Loucy (cell line): ENCODE results near the gene FEZ2.

Experiments used
- H2AFZ ChIP-seq: fragments of 200-600 bp; sonication (generic); 2 replicates; pipeline ENCODE4 v1.6.0; 2016; ENCODE audit warnings: antibody characterized with exemption, mild to moderate bottlenecking, low read length, moderate library complexity
- H3F3A ChIP-seq: fragments of 200-600 bp; 2 replicates; pipeline ENCODE4 v1.6.0; 2016; ENCODE audit warnings: antibody characterized with exemption, low read depth, mild to moderate bottlenecking
- H3K27me3 ChIP-seq: fragments of 200-600 bp; sonication (generic); 2 replicates; pipeline ENCODE4 v1.6.1; 2014; ENCODE audit warnings: low read length, mild to moderate bottlenecking; ENCODE audit not compliant: insufficient read depth, poor library complexity, severe bottlenecking
- H3K36me3 ChIP-seq: fragments of 200-600 bp; sonication (generic); 2 replicates; pipeline ENCODE4 v1.6.1; 2016; ENCODE audit warnings: low read length; ENCODE audit not compliant: insufficient read depth
- H3K4me1 ChIP-seq: fragments of 200-600 bp; sonication (generic); 2 replicates; pipeline ENCODE4 v1.5.1; 2014; ENCODE audit warnings: low read length, mild to moderate bottlenecking; ENCODE audit not compliant: insufficient read depth, poor library complexity, severe bottlenecking
- H3K4me2 ChIP-seq: fragments of 200-600 bp; sonication (generic); 2 replicates; pipeline ENCODE4 v1.6.0; 2014; ENCODE audit warnings: antibody characterized with exemption, low read length, low read depth, mild to moderate bottlenecking; ENCODE audit not compliant: poor library complexity, severe bottlenecking
- H3K4me3 ChIP-seq: fragments of 200-600 bp; sonication (generic); 2 replicates; pipeline ENCODE4 v1.5.1; 2014; ENCODE audit warnings: low read length, mild to moderate bottlenecking, mixed read lengths; ENCODE audit not compliant: poor library complexity, severe bottlenecking
- H3K79me2 ChIP-seq: fragments of 200-600 bp; sonication (generic); 2 replicates; pipeline ENCODE4 v1.6.1; 2014; ENCODE audit warnings: low read length; ENCODE audit not compliant: insufficient read depth
- H3K9ac ChIP-seq: fragments of 200-600 bp; sonication (generic); 2 replicates; pipeline ENCODE4 v1.6.0; 2014; ENCODE audit warnings: mild to moderate bottlenecking, low read depth, low read length, moderate library complexity; ENCODE audit not compliant: poor library complexity, severe bottlenecking
- H3K9me2 ChIP-seq: fragments of 200-600 bp; sonication (generic); replicated peaks from 2 replicates; pipeline ENCODE4 v1.6.1; 2016; ENCODE audit warnings: low read depth, low read length, mixed read lengths
- H3K9me3 ChIP-seq: fragments of 200-600 bp; sonication (generic); 2 replicates; pipeline ENCODE4 v1.6.1; 2014; ENCODE audit warnings: mild to moderate bottlenecking, antibody characterized with exemption, low read length, low read depth; ENCODE audit not compliant: insufficient read depth
- H4K20me1 ChIP-seq: fragments of 200-600 bp; sonication (generic); 2 replicates; pipeline ENCODE4 v1.6.0; 2014; ENCODE audit warnings: antibody characterized with exemption, low read length, mild to moderate bottlenecking; ENCODE audit not compliant: insufficient read depth, poor library complexity, severe bottlenecking
- CTCF ChIP-seq: fragments of 200-600 bp; sonication (generic); conservative IDR thresholded peaks from 2 replicates; pipeline ENCODE4 v1.5.1; 2014; ENCODE audit warnings: mild to moderate bottlenecking, antibody characterized with exemption, low read length
- EZH2phosphoT487 ChIP-seq: fragments of 200-600 bp; IDR thresholded peaks from 2 replicates; pipeline ENCODE4 v1.6.1; 2018; ENCODE audit warnings: antibody characterized with exemption, mild to moderate bottlenecking, moderate library complexity, borderline replicate concordance

The FEZ2 gene

GRCh38 chr2:36556842-36557241 is 41.1 kb downstream of the FEZ2 start:
- H4K20me1 ChIP-seq: no peaks in the 10 kb centered on the region
- TF ChIP-seq EZH2phosphoT487: no peak
- TF ChIP-seq CTCF: no peak
- H3K4me1 ChIP-seq: peaks cover 7% of the 10 kb centered on the region
- no peaks in the 10 kb centered on the region for H3F3A ChIP-seq
- no peak overlapping the region for H2AFZ ChIP-seq
- H3K9ac ChIP-seq: no peak overlapping the region
- no peaks in the 10 kb centered on the region for H3K79me2 ChIP-seq
- H3K27me3 ChIP-seq: no peaks in the 10 kb centered on the region
- H3K4me3 ChIP-seq: no peak overlapping the region
- H3K9me2 ChIP-seq: no peaks in the 10 kb centered on the region
- H3K36me3 ChIP-seq: peaks cover 59% of the 10 kb centered on the region; the same call in 1 of the 2 replicates
- H3K9me3 ChIP-seq: no peaks in the 10 kb centered on the region
- H3K4me2 ChIP-seq: no peak overlapping the region

- no peak overlapping the region for H2AFZ ChIP-seq
- no peak overlapping the region for H3K4me2 ChIP-seq
- no peaks in the 10 kb centered on the region for H3K9me3 ChIP-seq
- H3K4me3 ChIP-seq: no peak overlapping the region
- H3K4me1 ChIP-seq: no peaks in the 10 kb centered on the region
- H3K36me3 ChIP-seq: peaks cover 68% of the 10 kb centered on the region; the same call in 1 of the 2 replicates
- no peak overlapping the region for H3K9ac ChIP-seq
- H3K9me2 ChIP-seq: no peaks in the 10 kb centered on the region
- H3F3A ChIP-seq: no peaks in the 10 kb centered on the region
- TF ChIP-seq EZH2phosphoT487: no peak
- no peak for TF ChIP-seq CTCF
- H4K20me1 ChIP-seq: no peaks in the 10 kb centered on the region
- H3K79me2 ChIP-seq: no peaks in the 10 kb centered on the region
- no peaks in the 10 kb centered on the region for H3K27me3 ChIP-seq
Observed at GRCh38 chr2:36555789-36556188, 42.2 kb downstream of the FEZ2 start.

- H3K27me3 ChIP-seq: no peaks in the 10 kb centered on the region
- peaks cover 56% of the 10 kb centered on the region; the same call in 1 of the 2 replicates for H3K36me3 ChIP-seq
- H3K9ac ChIP-seq: no peak overlapping the region
- H4K20me1 ChIP-seq: no peaks in the 10 kb centered on the region
- no peaks in the 10 kb centered on the region for H3F3A ChIP-seq
- H3K4me3 ChIP-seq: no peak overlapping the region
- H3K9me3 ChIP-seq: no peaks in the 10 kb centered on the region
- no peaks in the 10 kb centered on the region for H3K4me1 ChIP-seq
- H3K9me2 ChIP-seq: no peaks in the 10 kb centered on the region
- TF ChIP-seq CTCF: no peak
- no peak for TF ChIP-seq EZH2phosphoT487
- no peak overlapping the region for H2AFZ ChIP-seq
- no peak overlapping the region for H3K4me2 ChIP-seq
- H3K79me2 ChIP-seq: no peaks in the 10 kb centered on the region
Observed at GRCh38 chr2:36554531-36554930, 43.4 kb downstream of the FEZ2 start.
